ENCODE measurements around the gene AIP. TPM values are rescaled to one million over a fixed set of nuclear protein-coding genes. Genes with fewer than 3 reads are reported as not detected.

AIP gene
- polyA plus RNA-seq (2012; ENCODE audit: low read depth, missing spikeins): 94.7 TPM

- FAIRE-seq (peak; percentile 98), DNase-seq (ENCODE audit: insufficient read length, low spot score) (peak; percentile 92)
- TF ChIP-seq SPI1 (IDR thresholded peaks at IDR 0.05; ENCODE audit: low read depth, low read length) (no peak), TAF1 (IDR thresholded peaks at IDR 0.05; ENCODE audit: low read depth, low read length) (peak; percentile 81; the same call in 1 of the 2 replicates), POU2F2 (IDR thresholded peaks at IDR 0.05; ENCODE audit: low read depth, low read length) (no peak), PAX5 (IDR thresholded peaks at IDR 0.05; ENCODE audit: insufficient read depth, low read length, severe bottlenecking) (no peak), POLR2A (IDR thresholded peaks at IDR 0.05; ENCODE audit: low read depth, low read length) (peak; percentile 49; the same call in 1 of the 2 replicates), POLR2AphosphoS5 (IDR thresholded peaks at IDR 0.05; ENCODE audit: low read depth, low read length) (no peak)
Observed at GRCh38 chr11:67482827-67483798, at the start of gene AIP. Gene AIP, plus strand, starts transcription at chr11:67483026. Its CDS starts 133 bp downstream, at chr11:67483159.

DNA sequence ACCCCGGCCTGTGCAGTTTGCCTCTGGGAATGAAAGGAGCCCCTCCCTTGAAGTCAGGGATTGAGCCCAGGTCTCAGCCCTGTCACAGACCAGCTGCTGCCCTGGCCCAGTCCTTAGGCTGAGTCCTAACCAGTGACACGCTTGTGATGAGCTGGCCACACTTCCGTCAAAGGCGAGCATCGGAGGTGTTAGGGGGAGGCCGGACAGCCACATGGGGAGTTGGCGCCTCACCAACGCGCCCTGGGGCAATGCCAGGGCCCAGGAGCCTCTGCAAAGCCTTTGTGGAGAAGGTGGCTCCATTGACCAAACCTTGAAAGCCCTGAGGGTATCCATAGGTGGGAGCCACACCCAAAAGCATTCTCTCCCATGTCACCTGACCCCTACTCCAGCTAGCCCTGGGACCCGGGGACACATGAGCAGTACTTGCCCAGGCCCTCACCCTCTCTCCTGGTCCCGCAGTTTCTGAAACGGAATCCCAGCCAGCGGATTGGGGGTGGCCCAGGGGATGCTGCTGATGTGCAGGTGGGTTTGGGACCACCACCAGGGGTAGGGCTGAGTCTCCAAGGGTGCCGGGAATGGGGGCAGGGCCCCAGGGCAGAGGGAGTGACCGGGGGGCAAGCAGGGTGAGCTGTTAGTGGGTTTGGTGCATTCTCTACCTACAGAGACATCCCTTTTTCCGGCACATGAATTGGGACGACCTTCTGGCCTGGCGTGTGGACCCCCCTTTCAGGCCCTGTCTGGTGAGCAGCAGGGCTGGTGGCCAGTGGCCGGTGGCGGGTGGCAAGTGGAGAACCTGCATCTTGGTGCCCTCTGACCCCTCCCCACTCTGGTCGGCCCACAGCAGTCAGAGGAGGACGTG, 49.1 kb upstream of the AIP start:
- DNase-seq (ENCODE audit: insufficient read length, low spot score) (no peak), FAIRE-seq (peak; percentile 73)
- TF ChIP-seq POLR2A (IDR thresholded peaks at IDR 0.05; ENCODE audit: low read depth, low read length) (peak; percentile 43), SPI1 (IDR thresholded peaks at IDR 0.05; ENCODE audit: low read depth, low read length) (no peak), POLR2AphosphoS5 (IDR thresholded peaks at IDR 0.05; ENCODE audit: low read depth, low read length) (0 out of 2 replicates have a peak, but pooled peaks have one; percentile 4), PAX5 (IDR thresholded peaks at IDR 0.05; ENCODE audit: insufficient read depth, low read length, severe bottlenecking) (no peak)

- DNase-seq (ENCODE audit: insufficient read length, low spot score) (no peak), FAIRE-seq (peak; percentile 77)
- TF ChIP-seq TAF1 (IDR thresholded peaks at IDR 0.05; ENCODE audit: low read depth, low read length) (no peak), SPI1 (IDR thresholded peaks at IDR 0.05; ENCODE audit: low read depth, low read length) (no peak), POU2F2 (IDR thresholded peaks at IDR 0.05; ENCODE audit: low read depth, low read length) (peak; percentile 87), POLR2AphosphoS5 (IDR thresholded peaks at IDR 0.05; ENCODE audit: low read depth, low read length) (peak; percentile 97), POLR2A (IDR thresholded peaks at IDR 0.05; ENCODE audit: low read depth, low read length) (peak; percentile 65; the same call in 1 of the 2 replicates), PAX5 (IDR thresholded peaks at IDR 0.05; ENCODE audit: insufficient read depth, low read length, severe bottlenecking) (no peak)
Observed at GRCh38 chr11:67434395-67434881, 48.4 kb upstream of the AIP start.

DNA sequence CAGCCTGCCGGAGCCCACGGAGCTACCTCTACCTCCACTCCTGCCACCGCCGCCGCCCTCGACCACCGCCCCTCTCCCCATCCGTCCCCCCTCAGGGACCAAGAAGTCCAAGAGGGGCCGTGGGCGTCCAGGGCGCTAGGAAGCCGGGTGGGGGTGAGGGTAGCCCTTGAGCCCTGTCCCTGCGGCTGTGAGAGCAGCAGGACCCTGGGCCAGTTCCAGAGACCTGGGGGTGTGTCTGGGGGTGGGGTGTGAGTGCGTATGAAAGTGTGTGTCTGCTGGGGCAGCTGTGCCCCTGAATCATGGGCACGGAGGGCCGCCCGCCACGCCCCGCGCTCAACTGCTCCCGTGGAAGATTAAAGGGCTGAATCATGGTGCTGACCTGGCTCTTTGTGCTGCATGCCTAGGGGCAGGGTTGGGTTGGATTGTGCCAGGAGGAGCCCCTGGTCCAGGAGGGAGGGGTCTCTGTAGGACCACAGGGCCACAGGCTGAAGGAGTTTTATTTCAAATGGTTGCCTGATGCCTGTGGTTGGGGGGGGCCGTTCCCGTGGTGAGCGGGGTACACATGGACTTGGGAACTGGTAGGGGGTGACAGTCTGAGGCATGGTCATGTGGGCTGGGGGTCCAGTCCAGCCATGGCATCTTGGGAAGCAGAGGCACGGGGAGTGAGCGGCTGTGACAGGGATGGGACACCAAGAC, 47.6 kb upstream of the AIP start:
- no peak for DNase-seq (ENCODE audit: insufficient read length, low spot score)
- TF ChIP-seq SPI1 (IDR thresholded peaks at IDR 0.05; ENCODE audit: low read depth, low read length) (no peak), POU2F2 (IDR thresholded peaks at IDR 0.05; ENCODE audit: low read depth, low read length) (no peak), POLR2A (IDR thresholded peaks at IDR 0.05; ENCODE audit: low read depth, low read length) (no peak), TAF1 (IDR thresholded peaks at IDR 0.05; ENCODE audit: low read depth, low read length) (no peak), PAX5 (IDR thresholded peaks at IDR 0.05; ENCODE audit: insufficient read depth, low read length, severe bottlenecking) (no peak), POLR2AphosphoS5 (IDR thresholded peaks at IDR 0.05; ENCODE audit: low read depth, low read length) (no peak; the same call in 1 of the 2 replicates)
- peak; percentile 57 for FAIRE-seq

GRCh38 chr11:67435727-67436458, 46.9 kb upstream of the AIP start:
- FAIRE-seq (peak; percentile 54), DNase-seq (ENCODE audit: insufficient read length, low spot score) (no peak)
- TF ChIP-seq POLR2A (IDR thresholded peaks at IDR 0.05; ENCODE audit: low read depth, low read length) (peak; percentile 13), POU2F2 (IDR thresholded peaks at IDR 0.05; ENCODE audit: low read depth, low read length) (no peak), POLR2AphosphoS5 (IDR thresholded peaks at IDR 0.05; ENCODE audit: low read depth, low read length) (peak; percentile 69; the same call in 1 of the 2 replicates), SPI1 (IDR thresholded peaks at IDR 0.05; ENCODE audit: low read depth, low read length) (no peak), TAF1 (IDR thresholded peaks at IDR 0.05; ENCODE audit: low read depth, low read length) (peak; percentile 10; the same call in 1 of the 2 replicates)

DNA sequence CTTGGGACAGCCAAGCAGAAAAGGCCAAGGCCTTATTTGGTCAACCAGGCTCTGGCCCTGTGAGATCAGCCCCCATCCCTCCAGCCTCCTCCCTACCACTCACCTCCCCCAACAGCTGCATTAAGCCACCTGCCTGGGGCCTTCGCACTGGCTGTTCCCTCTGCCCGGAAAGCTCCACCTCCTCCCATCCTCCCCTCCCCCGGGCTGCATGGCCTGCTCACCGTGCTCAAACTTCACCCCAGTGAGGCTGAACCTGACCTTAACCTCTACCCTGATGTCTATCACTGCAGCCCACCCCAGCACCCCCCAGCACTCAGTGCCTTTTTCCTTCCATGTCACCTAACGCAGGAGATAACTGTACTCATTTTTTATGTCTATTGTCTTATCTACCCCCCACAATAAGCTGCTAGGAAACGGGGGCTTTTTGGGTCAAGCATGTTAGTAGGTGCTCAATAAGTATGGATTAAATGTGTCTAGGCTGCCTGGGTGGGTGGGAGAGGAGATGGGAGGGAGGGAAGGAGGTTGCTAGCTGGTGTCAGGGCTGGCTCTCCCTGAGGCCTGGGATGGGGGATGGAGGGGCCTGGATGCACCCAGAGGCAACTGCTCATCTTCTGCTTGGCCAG, 46.3 kb upstream of the AIP start:
- DNase-seq (ENCODE audit: insufficient read length, low spot score): peak; percentile 89
- FAIRE-seq: peak; percentile 98
- TF ChIP-seq POLR2AphosphoS5 (IDR thresholded peaks at IDR 0.05; ENCODE audit: low read depth, low read length): no peak; the same call in 1 of the 2 replicates
- no peak for TF ChIP-seq PAX5 (IDR thresholded peaks at IDR 0.05; ENCODE audit: insufficient read depth, low read length, severe bottlenecking)
- peak; percentile 73 for TF ChIP-seq POLR2A (IDR thresholded peaks at IDR 0.05; ENCODE audit: low read depth, low read length)
- TF ChIP-seq TAF1 (IDR thresholded peaks at IDR 0.05; ENCODE audit: low read depth, low read length): 0 out of 2 replicates have a peak, but pooled peaks have one; percentile 13
- TF ChIP-seq POU2F2 (IDR thresholded peaks at IDR 0.05; ENCODE audit: low read depth, low read length): peak; percentile 94
- TF ChIP-seq SPI1 (IDR thresholded peaks at IDR 0.05; ENCODE audit: low read depth, low read length): no peak

GRCh38 chr11:67437082-67437808, 45.6 kb upstream of the AIP start, which contains the start of gene PTPRCAP:
Gene PTPRCAP, minus strand, starts transcription at chr11:67437682. Its CDS starts 63 bp downstream, at chr11:67437619.
- FAIRE-seq (no peak), DNase-seq (ENCODE audit: insufficient read length, low spot score) (peak; percentile 84)
- TF ChIP-seq TAF1 (IDR thresholded peaks at IDR 0.05; ENCODE audit: low read depth, low read length) (peak; percentile 95), POU2F2 (IDR thresholded peaks at IDR 0.05; ENCODE audit: low read depth, low read length) (peak; percentile 58; the same call in 1 of the 2 replicates), POLR2A (IDR thresholded peaks at IDR 0.05; ENCODE audit: low read depth, low read length) (peak; percentile 94), PAX5 (IDR thresholded peaks at IDR 0.05; ENCODE audit: insufficient read depth, low read length, severe bottlenecking) (no peak), SPI1 (IDR thresholded peaks at IDR 0.05; ENCODE audit: low read depth, low read length) (peak; percentile 45), POLR2AphosphoS5 (IDR thresholded peaks at IDR 0.05; ENCODE audit: low read depth, low read length) (peak; percentile 96)
